ENCODE data around the gene AIFM3.

Gene AIFM3

GRCh38 chr22:21026783-21027692 lies 60.0 kb downstream of the AIFM3 start:
- no peak for DNase-seq (ENCODE audit: low read depth)

GRCh38 chr22:21028277-21029251 lies 61.5 kb downstream of the AIFM3 start:
- no peak for DNase-seq (ENCODE audit: low read depth)

GRCh38 chr22:21029486-21030025 lies 62.5 kb downstream of the AIFM3 start:
- no peak for DNase-seq (ENCODE audit: low read depth)

- DNase-seq (ENCODE audit: low read depth) = no peak
Observed at GRCh38 chr22:21030032-21030431, 63.0 kb downstream of the AIFM3 start.
